Measurements from ENCODE around the gene NPEPL1. TPM values are rescaled to one million over a fixed set of nuclear protein-coding genes. Genes with fewer than 3 reads are reported as not detected.
"Not testable (repeated sequence)": the region's sequence is repeated elsewhere in the genome, so short reads cannot be mapped to it uniquely, and the experiment has no call there.

Gene NPEPL1
- total and polyA plus RNA-seq, 9 donors: 6.2 to 41.0 (median 33.9) TPM

- no peak for DNase-seq
- no peak for TF ChIP-seq EP300 (IDR thresholded peaks at IDR 0.05)
- no peak for TF ChIP-seq POLR2A (IDR thresholded peaks at IDR 0.05)
- no peak for TF ChIP-seq CTCF (IDR thresholded peaks at IDR 0.05)
- Histone ChIP-seq H3K27ac (no peak overlapping the region), H3K36me3 (no peaks in the 10 kb centered on the region), H3K4me3 (no peak overlapping the region), H3K27me3 (no peaks in the 10 kb centered on the region), H3K9me3 (no peaks in the 10 kb centered on the region), H3K4me1 (ENCODE audit: insufficient read depth) (no peaks in the 10 kb centered on the region)
- WGBS, 3 donors: 62 to 74% (median 69%) methylated on average over 8 of the region's 8 CpGs
- intact Hi-C loops (cut with DNase I): no loop called here
Measured at GRCh38 chr20:58754584-58754983, 62.0 kb downstream of the NPEPL1 start.

DNA sequence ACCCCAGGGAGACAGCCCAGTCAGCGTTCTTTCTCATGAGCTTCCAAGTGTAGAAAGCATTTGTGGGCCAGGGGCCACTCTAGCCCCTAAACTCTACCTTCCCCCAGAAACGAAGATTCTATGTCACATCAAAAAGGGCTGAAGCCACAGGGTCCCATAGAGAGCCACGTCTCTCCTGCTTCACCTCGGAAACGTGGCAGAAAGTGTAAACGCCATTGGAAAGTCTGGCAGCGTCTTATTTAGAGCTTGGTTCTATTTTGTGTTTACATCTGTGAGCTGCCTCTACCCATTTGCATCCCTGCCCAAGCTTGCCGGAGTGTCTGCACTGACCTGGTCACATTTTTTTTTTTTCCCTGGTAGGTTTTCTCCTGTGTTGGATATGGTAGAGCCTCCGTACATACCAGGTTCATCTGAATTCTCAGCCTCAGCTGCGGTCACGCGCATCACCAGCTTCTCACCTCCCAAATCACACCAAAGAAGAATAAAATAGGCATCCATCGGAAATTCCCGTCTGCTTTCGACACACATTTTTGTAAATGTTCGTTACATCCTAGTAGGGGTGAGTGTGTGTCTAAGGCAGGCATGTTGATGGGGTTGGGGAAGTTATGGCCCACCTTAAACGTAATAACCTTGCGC lies 62.6 kb downstream of the NPEPL1 start:
- Histone ChIP-seq H3K27ac (no peak overlapping the region), H3K4me1 (ENCODE audit: insufficient read depth) (no peaks in the 10 kb centered on the region), H3K4me3 (no peak overlapping the region), H3K36me3 (no peaks in the 10 kb centered on the region), H3K27me3 (no peaks in the 10 kb centered on the region), H3K9me3 (no peaks in the 10 kb centered on the region)
- WGBS, 3 donors: 85 to 90% (median 85%) methylated on average over 18 of the region's 18 CpGs
- intact Hi-C loops (cut with DNase I): no loop called here
- DNase-seq: no peak
- TF ChIP-seq POLR2A (IDR thresholded peaks at IDR 0.05) (no peak), EP300 (IDR thresholded peaks at IDR 0.05) (no peak), CTCF (IDR thresholded peaks at IDR 0.05) (no peak)

- TF ChIP-seq CTCF (IDR thresholded peaks at IDR 0.05) (no peak), POLR2A (IDR thresholded peaks at IDR 0.05) (no peak), EP300 (IDR thresholded peaks at IDR 0.05) (no peak)
- no peak for DNase-seq
- H3K4me3 ChIP-seq: no peak overlapping the region
- 60 to 68% (median 63%) methylated on average over 28 of the region's 28 CpGs for WGBS, 3 donors
- no peaks in the 10 kb centered on the region for H3K9me3 ChIP-seq
- no peaks in the 10 kb centered on the region for H3K27me3 ChIP-seq
- H3K36me3 ChIP-seq: no peaks in the 10 kb centered on the region
- H3K27ac ChIP-seq: no peak overlapping the region
- intact Hi-C loops (cut with DNase I): no loop called here
- no peaks in the 10 kb centered on the region for H3K4me1 ChIP-seq (ENCODE audit: insufficient read depth)
Measured at GRCh38 chr20:58755766-58756449, 63.3 kb downstream of the NPEPL1 start.

DNA sequence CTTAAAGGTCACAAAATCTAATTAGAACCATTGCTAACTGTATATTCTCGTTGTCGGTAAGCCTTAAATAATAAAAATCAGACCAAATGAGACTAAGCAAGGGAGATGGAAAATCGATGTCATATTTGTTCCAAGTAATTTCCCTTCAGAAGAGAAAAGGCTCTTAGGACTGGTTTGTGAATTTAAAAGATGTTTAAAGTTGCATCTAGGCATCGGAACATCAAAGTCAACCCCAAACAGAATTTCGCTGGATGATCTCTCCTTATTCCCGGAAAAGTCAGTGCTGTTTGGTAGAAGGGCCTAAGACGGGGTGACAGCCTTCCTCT lies 63.8 kb downstream of the NPEPL1 start:
- no peak for DNase-seq
- TF ChIP-seq POLR2A (IDR thresholded peaks at IDR 0.05) (no peak), CTCF (IDR thresholded peaks at IDR 0.05) (no peak), EP300 (IDR thresholded peaks at IDR 0.05) (no peak)
- H3K27me3 ChIP-seq: no peaks in the 10 kb centered on the region
- H3K9me3 ChIP-seq: no peaks in the 10 kb centered on the region
- WGBS, 3 donors: 75 to 78% (median 75%) methylated on average over 7 of the region's 7 CpGs
- no peaks in the 10 kb centered on the region for H3K4me1 ChIP-seq (ENCODE audit: insufficient read depth)
- no peaks in the 10 kb centered on the region for H3K36me3 ChIP-seq
- no peak overlapping the region for H3K4me3 ChIP-seq
- intact Hi-C loops (cut with DNase I): no loop called here
- H3K27ac ChIP-seq: no peak overlapping the region

DNA sequence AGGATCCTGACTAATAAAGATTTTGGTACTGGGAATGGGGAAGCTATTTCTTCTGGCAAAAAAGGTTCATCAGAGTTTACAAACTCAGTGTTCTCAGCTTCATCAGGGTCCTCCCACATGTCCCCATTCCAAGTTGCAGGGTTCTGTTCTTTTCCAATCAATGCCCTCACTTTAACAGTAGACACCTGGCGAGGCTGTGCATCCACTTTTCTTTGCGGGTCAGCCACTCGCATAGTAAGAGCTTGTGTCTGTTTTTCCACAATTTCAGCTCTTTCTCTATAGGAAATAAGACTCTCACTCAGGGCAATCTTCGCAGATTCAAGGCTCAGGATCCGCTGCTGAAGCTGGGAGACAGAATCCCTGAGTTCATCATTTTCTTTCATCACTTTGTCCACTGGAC lies 65.0 kb downstream of the NPEPL1 start:
- intact Hi-C loops (cut with DNase I); H3K27ac ChIP-seq; H3K4me3 ChIP-seq; DNase-seq; H3K36me3 ChIP-seq; H3K9me3 ChIP-seq; H3K4me1 ChIP-seq (ENCODE audit: insufficient read depth); H3K27me3 ChIP-seq: not testable (repeated sequence)
- WGBS, 3 donors: 85 to 95% (median 90%) methylated on average over 5 of the region's 5 CpGs
